Skeletal muscle tissue (tissue), 4 donors: ENCODE data around the gene TBC1D1. TPM values are rescaled to one million over a fixed set of nuclear protein-coding genes. Genes with fewer than 3 reads are reported as not detected.

ENCODE experiments used
- H3K27ac ChIP-seq: one replicate; pipeline ENCODE4 v1.7.0; 2013; ENCODE audit warnings: mild to moderate bottlenecking, low read depth, low read length, inconsistent platforms
- H3K27me3 ChIP-seq, 3 donors: one replicate each; pipeline ENCODE4 v1.7.0; 2013; ENCODE audit warnings: low read length in 3 of 3; ENCODE audit not compliant: control insufficient read depth in 3 of 3, insufficient read depth in 3 of 3
- H3K36me3 ChIP-seq, 3 donors: one replicate each; pipeline ENCODE4 v1.7.0; 2013; ENCODE audit warnings: low read length in 3 of 3; ENCODE audit not compliant: control insufficient read depth in 3 of 3, insufficient read depth in 3 of 3
- H3K4me1 ChIP-seq, 3 donors: one replicate each; pipeline ENCODE4 v1.7.0; 2013; ENCODE audit warnings: low read length in 3 of 3, mild to moderate bottlenecking in 3 of 3; ENCODE audit not compliant: control insufficient read depth in 3 of 3, insufficient read depth in 3 of 3
- H3K4me3 ChIP-seq, 3 donors: one replicate each; pipeline ENCODE4 v1.7.0; 2013; ENCODE audit warnings: low read length in 3 of 3
- H3K9ac ChIP-seq, 3 donors: one replicate each; pipeline ENCODE4 v1.7.0; 2013; ENCODE audit warnings: low read length in 3 of 3, mild to moderate bottlenecking in 3 of 3, moderate library complexity in 2 of 3, low read depth in 1 of 3
- H3K9me3 ChIP-seq, 3 donors: one replicate each; pipeline ENCODE4 v1.7.0; 2013; ENCODE audit warnings: low read length in 3 of 3; ENCODE audit not compliant: control insufficient read depth in 3 of 3
- total RNA-seq: library from RNA; depleted of rRNA; stranded (reverse); fragments of >200 nt; gene quantifications from one replicate; pipeline ENCODE4 v1.2.3, GENCODE V29; 2014
- donor health status: Osteomylitis.

TBC1D1 gene
- total RNA-seq, 1 donor from 2014 or later: 54.3 TPM

DNA sequence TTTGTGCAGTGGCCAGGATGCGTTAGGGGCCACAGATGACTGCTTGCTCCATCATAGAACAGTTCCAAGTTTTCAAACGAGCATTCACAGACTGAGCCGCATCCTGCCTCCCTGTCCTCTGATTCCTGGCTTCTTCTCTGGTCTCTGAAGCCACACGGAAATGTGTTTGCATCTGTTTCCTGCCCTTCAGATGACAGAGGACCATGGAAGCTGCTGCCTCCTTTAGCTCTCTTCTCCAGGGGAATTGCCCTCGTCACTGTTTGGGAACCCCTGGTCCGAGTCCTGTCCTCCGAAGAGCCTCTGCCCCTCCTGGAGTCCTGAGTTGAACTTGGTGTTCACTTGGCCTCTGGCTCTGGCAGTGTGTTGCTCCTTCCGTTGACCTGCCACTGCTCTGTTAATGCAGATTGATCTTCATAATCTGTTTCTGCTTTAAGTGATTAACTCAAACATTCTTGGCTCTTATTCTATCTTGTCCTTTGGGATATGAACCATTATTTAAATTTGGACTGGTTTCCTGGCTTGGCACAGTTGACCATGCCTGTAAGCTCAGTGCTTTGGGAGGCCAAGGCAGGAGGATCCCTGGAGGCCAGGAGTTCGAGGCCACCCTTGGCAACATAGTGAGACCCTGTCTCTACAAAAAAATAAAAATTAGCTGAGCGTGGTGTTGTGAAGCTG, 165.3 kb downstream of the TBC1D1 start:
- Histone ChIP-seq H3K4me3 (peak overlapping the region in 1 of 3 donors; percentile 16), H3K9ac (no peak overlapping the region), H3K36me3 (peaks cover 15 to 30% (median 29%) of the 10 kb centered on the region in 3 donors), H3K9me3 (no peaks in the 10 kb centered on the region), H3K27me3 (no peaks in the 10 kb centered on the region), H3K27ac (peak overlapping the region; percentile 8), H3K4me1 (peaks cover 4 to 7% (median 7%) of the 10 kb centered on the region in 3 donors)

DNA sequence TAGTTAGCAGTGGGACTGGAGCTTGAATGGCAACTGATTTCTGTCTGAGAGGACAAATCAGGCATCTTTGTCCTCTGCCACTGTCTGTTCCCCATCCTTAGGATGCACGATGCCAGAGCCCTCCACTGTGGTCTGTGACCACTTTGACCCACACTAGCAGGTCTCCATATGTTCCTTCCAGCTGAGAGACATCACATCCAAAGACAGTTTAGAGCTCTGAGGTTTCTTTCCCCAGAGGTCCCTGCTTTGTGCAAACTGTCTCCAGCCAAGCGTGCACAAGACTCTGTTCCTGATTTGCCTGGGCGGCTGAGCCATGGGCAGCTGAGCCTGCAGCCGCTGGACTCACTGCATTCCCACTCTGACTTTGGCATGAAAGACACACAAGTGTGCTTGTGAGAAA, 167.3 kb downstream of the TBC1D1 start:
- no peak overlapping the region for H3K27ac ChIP-seq
- H3K9me3 ChIP-seq: no peaks in the 10 kb centered on the region
- no peak overlapping the region for H3K4me3 ChIP-seq
- H3K9ac ChIP-seq: no peak overlapping the region
- H3K4me1 ChIP-seq: peaks cover 8 to 13% (median 10%) of the 10 kb centered on the region in 3 donors
- H3K36me3 ChIP-seq: peaks cover 15 to 29% (median 28%) of the 10 kb centered on the region in 3 donors
- H3K27me3 ChIP-seq: no peaks in the 10 kb centered on the region

DNA sequence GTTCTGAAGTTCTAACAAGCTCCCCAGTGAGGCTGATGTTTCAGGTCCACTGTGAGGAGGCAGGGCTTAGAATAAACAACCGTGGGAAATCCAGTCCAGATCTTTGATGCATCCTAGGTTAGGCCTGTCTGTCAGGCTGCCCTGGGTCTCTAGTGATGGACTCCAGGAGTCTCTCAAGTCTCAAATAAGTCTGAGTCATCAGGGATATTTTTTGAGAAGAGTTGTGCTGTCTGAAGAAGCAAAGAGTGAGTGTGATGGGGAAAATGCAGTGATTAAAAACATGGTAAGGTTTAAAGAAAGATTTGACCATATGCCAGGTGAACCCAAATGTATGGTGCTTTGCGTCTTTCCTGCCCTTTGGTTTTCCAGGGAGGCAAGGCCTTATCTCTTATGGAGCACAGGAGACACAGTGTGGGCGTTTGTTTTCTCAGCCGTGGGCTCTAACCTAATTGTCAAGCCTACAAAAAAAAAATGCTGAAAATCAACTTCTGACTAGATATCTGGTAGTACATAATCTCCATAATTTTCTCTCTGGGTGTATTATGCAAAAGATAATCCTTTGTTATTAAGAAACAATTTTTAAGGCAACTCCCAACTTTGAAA, 170.0 kb downstream of the TBC1D1 start:
- Histone ChIP-seq H3K27ac (no peak overlapping the region), H3K36me3 (peaks cover 3 to 17% (median 15%) of the 10 kb centered on the region in 3 donors), H3K4me1 (peaks cover 4 to 8% (median 5%) of the 10 kb centered on the region in 3 donors), H3K9ac (no peak overlapping the region), H3K27me3 (no peaks in the 10 kb centered on the region), H3K9me3 (no peaks in the 10 kb centered on the region), H3K4me3 (no peak overlapping the region)

DNA sequence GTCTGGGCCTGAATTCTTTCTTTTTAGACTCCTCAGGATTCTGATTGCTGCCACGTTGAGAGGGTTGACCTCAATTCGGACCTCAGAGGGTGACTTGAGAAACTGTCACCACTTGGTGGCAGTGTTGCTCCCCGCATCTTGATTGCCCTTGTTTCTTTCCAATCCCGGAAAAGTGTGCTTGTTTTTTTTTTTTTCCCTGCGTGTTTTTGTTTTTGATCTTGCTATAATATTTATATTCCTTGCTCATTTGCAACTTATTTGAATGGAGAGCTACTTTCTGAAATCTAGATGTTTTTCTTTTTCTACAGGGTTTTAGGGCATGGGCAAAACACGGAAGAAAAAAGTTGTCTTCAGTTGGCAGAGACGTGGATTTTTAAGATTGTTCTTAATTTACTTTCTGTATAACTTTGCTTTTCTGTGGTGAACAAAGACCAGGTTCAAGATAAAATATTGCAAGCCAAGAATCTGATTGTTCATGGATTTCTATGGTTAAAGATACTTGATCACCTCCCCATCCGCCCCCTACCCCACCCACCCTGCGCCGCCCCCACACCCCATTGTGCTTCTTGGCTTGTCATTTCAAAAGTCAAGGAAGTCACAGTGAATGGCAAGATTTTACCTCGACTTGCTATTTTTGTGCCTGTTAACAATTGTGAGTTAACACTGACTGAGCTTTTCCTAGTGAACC, 171.3 kb downstream of the TBC1D1 start:
- Histone ChIP-seq H3K9me3 (no peaks in the 10 kb centered on the region), H3K9ac (peak overlapping the region in 2 of 3 donors; percentile 33 to 36), H3K4me3 (peak overlapping the region; percentile 29 to 70 (median 48)), H3K27me3 (no peaks in the 10 kb centered on the region), H3K27ac (no peak overlapping the region), H3K36me3 (peaks cover 3 to 14% (median 10%) of the 10 kb centered on the region in 3 donors), H3K4me1 (peaks cover 3 to 6% (median 5%) of the 10 kb centered on the region in 3 donors)

DNA sequence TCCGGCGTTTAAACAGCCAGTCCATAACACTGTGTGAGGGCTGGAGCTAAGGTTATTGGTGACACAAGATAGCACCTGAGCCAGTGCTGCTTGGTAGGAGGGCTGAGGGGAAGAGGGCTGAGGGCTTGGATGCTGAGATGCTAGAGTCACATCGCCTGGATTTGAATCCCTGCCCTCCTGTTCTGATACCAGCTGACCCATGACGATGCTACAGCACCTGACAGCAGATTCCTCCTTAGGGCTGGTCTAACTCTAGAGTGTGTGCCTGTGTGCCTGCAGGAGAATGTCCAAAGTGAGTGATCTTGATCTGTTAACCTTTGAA, 171.9 kb downstream of the TBC1D1 start:
- Histone ChIP-seq H3K27me3 (no peaks in the 10 kb centered on the region), H3K4me1 (peaks cover 3 to 6% (median 5%) of the 10 kb centered on the region in 3 donors), H3K9me3 (no peaks in the 10 kb centered on the region), H3K4me3 (peak overlapping the region in 1 of 3 donors; percentile 29), H3K9ac (peak overlapping the region in 1 of 3 donors; percentile 50), H3K27ac (peak overlapping the region; percentile 12), H3K36me3 (peaks cover 3 to 16% (median 4%) of the 10 kb centered on the region in 3 donors)

DNA sequence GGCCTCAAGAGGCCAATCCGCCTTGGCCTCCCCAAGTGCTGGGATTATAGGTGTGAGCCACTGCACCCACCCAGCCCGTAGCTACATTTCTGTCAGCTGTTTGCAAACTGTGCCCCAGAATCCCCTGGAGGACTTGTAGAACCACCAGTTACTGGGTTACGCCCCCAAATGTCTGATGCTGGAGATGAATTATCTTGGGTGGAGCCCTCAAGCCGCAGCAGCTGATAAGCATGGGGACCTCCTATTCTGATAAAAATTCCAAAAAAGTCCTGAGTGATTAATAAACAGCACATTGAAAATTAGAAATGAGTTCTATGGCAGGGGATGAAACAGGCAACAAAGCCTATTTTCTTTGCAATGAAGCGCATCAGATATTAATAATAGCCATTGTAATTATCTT, 174.3 kb downstream of the TBC1D1 start:
- no peak overlapping the region for H3K27ac ChIP-seq

DNA sequence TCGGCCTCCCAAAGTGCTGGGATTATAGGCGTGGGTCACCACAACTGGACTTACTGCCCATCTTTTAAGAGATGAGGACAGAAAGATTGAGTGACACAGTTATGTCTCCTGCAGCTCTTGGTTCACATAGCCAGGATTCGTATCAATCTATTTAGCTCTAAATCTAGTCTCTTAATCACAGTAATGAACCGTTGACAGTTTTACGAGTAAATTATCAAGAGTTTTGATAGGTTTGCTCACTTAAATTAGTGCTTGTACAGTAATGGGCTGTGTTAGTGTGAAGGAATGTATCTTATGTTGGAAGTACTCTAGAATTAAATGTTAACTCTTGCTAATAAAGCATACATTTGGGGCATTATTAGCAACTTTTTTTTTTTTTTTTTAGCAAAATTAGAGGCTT, 175.0 kb downstream of the TBC1D1 start:
- Histone ChIP-seq H3K4me3 (no peak overlapping the region), H3K27me3 (no peaks in the 10 kb centered on the region), H3K9me3 (no peaks in the 10 kb centered on the region), H3K4me1 (peaks cover 3 to 6% (median 5%) of the 10 kb centered on the region in 3 donors), H3K9ac (no peak overlapping the region), H3K36me3 (peaks cover 0 to 11% (median 5%) of the 10 kb centered on the region in 3 donors), H3K27ac (no peak overlapping the region)

More for the DNA sequence above, 174.3 kb downstream of the TBC1D1 start:
- H3K27me3 ChIP-seq: no peaks in the 10 kb centered on the region
- no peaks in the 10 kb centered on the region for H3K9me3 ChIP-seq
- H3K4me3 ChIP-seq: no peak overlapping the region
- H3K9ac ChIP-seq: no peak overlapping the region
- H3K4me1 ChIP-seq: peaks cover 3 to 6% (median 5%) of the 10 kb centered on the region in 3 donors
- H3K36me3 ChIP-seq: peaks cover 0 to 15% (median 5%) of the 10 kb centered on the region in 3 donors

DNA sequence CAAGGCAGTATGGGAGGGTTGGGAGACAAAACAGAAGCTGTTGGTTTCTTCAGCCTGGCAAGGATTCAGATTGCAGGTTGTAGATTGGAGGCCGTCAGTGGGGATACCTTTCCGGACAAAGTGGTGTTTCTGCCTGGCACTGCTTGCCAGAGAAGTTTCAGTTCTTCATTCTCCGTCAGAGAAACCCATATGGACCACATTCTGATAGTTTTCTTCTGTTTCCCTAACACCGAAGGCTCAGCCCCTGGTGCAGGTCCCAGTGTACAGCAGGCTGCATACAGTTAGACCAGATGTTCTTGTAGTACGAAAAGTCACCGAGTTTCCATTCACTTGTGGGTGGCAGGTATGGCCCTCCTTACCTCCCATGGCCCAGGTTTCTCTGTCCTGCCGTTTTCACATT, 176.6 kb downstream of the TBC1D1 start:
- Histone ChIP-seq H3K36me3 (peaks cover 0 to 11% (median 5%) of the 10 kb centered on the region in 3 donors), H3K27ac (no peak overlapping the region)

DNA sequence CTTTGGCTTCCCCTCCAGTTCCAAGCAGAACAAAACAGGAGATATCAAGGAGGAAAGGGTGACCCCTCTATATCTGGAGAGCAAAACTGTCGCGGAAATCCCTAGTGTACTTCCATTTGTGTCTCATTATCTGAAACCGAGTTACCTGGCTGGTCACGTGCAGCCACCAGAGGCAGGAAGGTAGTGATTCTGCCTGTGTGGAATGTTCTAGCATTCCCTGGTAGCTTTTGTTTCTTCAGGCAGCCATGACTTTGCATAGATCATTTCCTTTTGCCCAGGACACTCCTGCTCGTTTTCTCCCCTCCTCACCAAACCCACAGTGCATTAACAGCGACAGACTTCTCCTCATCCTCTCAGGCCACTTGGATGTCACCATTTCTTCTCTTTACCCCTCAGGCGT, 177.2 kb downstream of the TBC1D1 start:
- no peak overlapping the region for H3K9ac ChIP-seq
- H3K27me3 ChIP-seq: no peaks in the 10 kb centered on the region
- no peak overlapping the region for H3K4me3 ChIP-seq
- H3K36me3 ChIP-seq: peaks cover 0 to 11% (median 5%) of the 10 kb centered on the region in 3 donors
- H3K9me3 ChIP-seq: no peaks in the 10 kb centered on the region
- H3K27ac ChIP-seq: no peak overlapping the region
- peaks cover 5 to 6% (median 5%) of the 10 kb centered on the region in 3 donors for H3K4me1 ChIP-seq

More for the DNA sequence above, 176.6 kb downstream of the TBC1D1 start:
- H3K9me3 ChIP-seq: no peaks in the 10 kb centered on the region
- peak overlapping the region in 1 of 3 donors; percentile 5 for H3K9ac ChIP-seq
- H3K27me3 ChIP-seq: no peaks in the 10 kb centered on the region
- H3K4me1 ChIP-seq: peaks cover 8 to 10% (median 10%) of the 10 kb centered on the region in 3 donors
- H3K4me3 ChIP-seq: no peak overlapping the region
